ENCODE measurements around the gene PNPLA6.

GRCh38 chr19:7561325-7561724 is 25.8 kb downstream of the PNPLA6 start:
- TF ChIP-seq CTCF (IDR thresholded peaks at IDR 0.05) (no peak), POLR2A (IDR thresholded peaks at IDR 0.05) (no peak)
